Measurements from ENCODE around the gene GABBR2.

The GABBR2 gene

GRCh38 chr9:98536542-98537173, 172.1 kb downstream of the GABBR2 start:
- H3K36me3 Mint-ChIP-seq (ENCODE audit: low read depth), result no peaks in the 10 kb centered on the region
- H3K4me1 Mint-ChIP-seq, result peaks cover 16% of the 10 kb centered on the region
- TF ChIP-seq CTCF (IDR thresholded peaks at IDR 0.05), result no peak
- DNase-seq, result no peak
- peaks cover 19% of the 10 kb centered on the region for H3K9me3 Mint-ChIP-seq
- peaks cover 14% of the 10 kb centered on the region for H3K27me3 Mint-ChIP-seq (ENCODE audit: low read depth, poor library complexity)
- H3K27ac Mint-ChIP-seq, result no peak overlapping the region
- H3K4me3 Mint-ChIP-seq, result no peak overlapping the region

GRCh38 chr9:98533866-98534265, 174.9 kb downstream of the GABBR2 start:
- TF ChIP-seq CTCF (IDR thresholded peaks at IDR 0.05), result no peak
- Mint-ChIP-seq H3K4me1 (peaks cover 16% of the 10 kb centered on the region), H3K9me3 (peaks cover 19% of the 10 kb centered on the region), H3K27ac (peak overlapping the region; percentile 45), H3K27me3 (ENCODE audit: low read depth, poor library complexity) (peaks cover 8% of the 10 kb centered on the region), H3K4me3 (no peak overlapping the region), H3K36me3 (ENCODE audit: low read depth) (no peaks in the 10 kb centered on the region)
- no peak for DNase-seq

- Mint-ChIP-seq H3K36me3 (ENCODE audit: low read depth) (no peaks in the 10 kb centered on the region), H3K9me3 (peaks cover 14% of the 10 kb centered on the region), H3K4me3 (no peak overlapping the region), H3K27me3 (ENCODE audit: low read depth, poor library complexity) (peaks cover 8% of the 10 kb centered on the region), H3K4me1 (peaks cover 12% of the 10 kb centered on the region), H3K27ac (peak overlapping the region; percentile 82)
- no peak for TF ChIP-seq CTCF (IDR thresholded peaks at IDR 0.05)
- no peak for DNase-seq
These were observed 175.6 kb downstream of the GABBR2 start for GRCh38 chr9:98533132-98533531.

- Mint-ChIP-seq H3K4me1 (peaks cover 12% of the 10 kb centered on the region), H3K36me3 (ENCODE audit: low read depth) (no peaks in the 10 kb centered on the region), H3K27me3 (ENCODE audit: low read depth, poor library complexity) (peaks cover 8% of the 10 kb centered on the region), H3K27ac (no peak overlapping the region), H3K4me3 (no peak overlapping the region), H3K9me3 (peaks cover 13% of the 10 kb centered on the region)
- no peak for DNase-seq
- TF ChIP-seq CTCF (IDR thresholded peaks at IDR 0.05), result no peak
These were observed 176.2 kb downstream of the GABBR2 start for GRCh38 chr9:98532574-98532973.

GRCh38 chr9:98532147-98532546, 176.6 kb downstream of the GABBR2 start:
- Mint-ChIP-seq H3K27ac (no peak overlapping the region), H3K4me3 (no peak overlapping the region), H3K9me3 (peaks cover 11% of the 10 kb centered on the region), H3K27me3 (ENCODE audit: low read depth, poor library complexity) (peaks cover 6% of the 10 kb centered on the region), H3K4me1 (peaks cover 12% of the 10 kb centered on the region), H3K36me3 (ENCODE audit: low read depth) (no peaks in the 10 kb centered on the region)
- no peak for TF ChIP-seq CTCF (IDR thresholded peaks at IDR 0.05)
- DNase-seq, result no peak

- TF ChIP-seq CTCF (IDR thresholded peaks at IDR 0.05), result no peak
- H3K4me1 Mint-ChIP-seq, result peaks cover 12% of the 10 kb centered on the region
- no peak overlapping the region for H3K27ac Mint-ChIP-seq
- no peak overlapping the region for H3K4me3 Mint-ChIP-seq
- no peaks in the 10 kb centered on the region for H3K9me3 Mint-ChIP-seq
- peaks cover 2% of the 10 kb centered on the region for H3K27me3 Mint-ChIP-seq (ENCODE audit: low read depth, poor library complexity)
- no peak for DNase-seq
- H3K36me3 Mint-ChIP-seq (ENCODE audit: low read depth), result no peaks in the 10 kb centered on the region
These were observed 177.8 kb downstream of the GABBR2 start for GRCh38 chr9:98530806-98531386.

Measured in nephron progenitor cell (in vitro differentiated cells).